ENCODE results near the gene GPN3. TPM values are rescaled to one million over a fixed set of nuclear protein-coding genes. Genes with fewer than 3 reads are reported as not detected.

Gene GPN3
- total and polyA plus RNA-seq, 10 of the 15 experiments (the other 5 are each of a cell fraction or from before 2014, with no cell fraction given): 27.1 to 117 (median 53.5) TPM

GRCh38 chr12:110403146-110403975 is 64.7 kb downstream of the GPN3 start, which contains the start of gene ANAPC7 (continued):
- TF ChIP-seq, protein P1, sequence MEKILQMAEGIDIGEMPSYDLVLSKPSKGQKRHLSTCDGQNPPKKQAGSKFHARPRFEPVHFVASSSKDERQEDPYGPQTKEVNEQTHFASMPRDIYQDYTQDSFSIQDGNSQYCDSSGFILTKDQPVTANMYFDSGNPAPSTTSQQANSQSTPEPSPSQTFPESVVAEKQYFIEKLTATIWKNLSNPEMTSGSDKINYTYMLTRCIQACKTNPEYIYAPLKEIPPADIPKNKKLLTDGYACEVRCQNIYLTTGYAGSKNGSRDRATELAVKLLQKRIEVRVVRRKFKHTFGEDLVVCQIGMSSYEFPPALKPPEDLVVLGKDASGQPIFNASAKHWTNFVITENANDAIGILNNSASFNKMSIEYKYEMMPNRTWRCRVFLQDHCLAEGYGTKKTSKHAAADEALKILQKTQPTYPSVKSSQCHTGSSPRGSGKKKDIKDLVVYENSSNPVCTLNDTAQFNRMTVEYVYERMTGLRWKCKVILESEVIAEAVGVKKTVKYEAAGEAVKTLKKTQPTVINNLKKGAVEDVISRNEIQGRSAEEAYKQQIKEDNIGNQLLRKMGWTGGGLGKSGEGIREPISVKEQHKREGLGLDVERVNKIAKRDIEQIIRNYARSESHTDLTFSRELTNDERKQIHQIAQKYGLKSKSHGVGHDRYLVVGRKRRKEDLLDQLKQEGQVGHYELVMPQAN (conservative IDR thresholded peaks at IDR 0.05): peak; percentile 97
- TF ChIP-seq ASH2L (IDR thresholded peaks at IDR 0.05; ENCODE audit: borderline replicate concordance, low read depth): peak; percentile 85; the same call in 1 of the 2 replicates
- TF ChIP-seq, protein P2, sequence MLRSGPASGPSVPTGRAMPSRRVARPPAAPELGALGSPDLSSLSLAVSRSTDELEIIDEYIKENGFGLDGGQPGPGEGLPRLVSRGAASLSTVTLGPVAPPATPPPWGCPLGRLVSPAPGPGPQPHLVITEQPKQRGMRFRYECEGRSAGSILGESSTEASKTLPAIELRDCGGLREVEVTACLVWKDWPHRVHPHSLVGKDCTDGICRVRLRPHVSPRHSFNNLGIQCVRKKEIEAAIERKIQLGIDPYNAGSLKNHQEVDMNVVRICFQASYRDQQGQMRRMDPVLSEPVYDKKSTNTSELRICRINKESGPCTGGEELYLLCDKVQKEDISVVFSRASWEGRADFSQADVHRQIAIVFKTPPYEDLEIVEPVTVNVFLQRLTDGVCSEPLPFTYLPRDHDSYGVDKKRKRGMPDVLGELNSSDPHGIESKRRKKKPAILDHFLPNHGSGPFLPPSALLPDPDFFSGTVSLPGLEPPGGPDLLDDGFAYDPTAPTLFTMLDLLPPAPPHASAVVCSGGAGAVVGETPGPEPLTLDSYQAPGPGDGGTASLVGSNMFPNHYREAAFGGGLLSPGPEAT (IDR thresholded peaks at IDR 0.05; ENCODE audit: low read depth): peak; percentile 80
- peak; percentile 54; the same call in 1 of the 2 replicates for TF ChIP-seq GATAD2B (conservative IDR thresholded peaks at IDR 0.05; ENCODE audit: low read depth)
- 0 out of 2 replicates have a peak, but pooled peaks have one; percentile 42 for TF ChIP-seq SIN3A (IDR thresholded peaks at IDR 0.05; ENCODE audit: low read depth, low read length)
- TF ChIP-seq ZZZ3 (IDR thresholded peaks at IDR 0.05; ENCODE audit: control insufficient read depth, insufficient read length, low read depth): no peak
- TF ChIP-seq SMAD5 (IDR thresholded peaks at IDR 0.05; ENCODE audit: low read depth): 0 out of 2 replicates have a peak, but pooled peaks have one; percentile 39

Small RNA genes lying within 50 kb of the gene (small RNA-seq; reads per million reads assigned to genes)
- gene RF00278: not detected

Other genes with a start within 250 kb of the GPN3 start
Only the 7 nearest of the 9 such genes appear.
- 55.0 and 69.0 TPM in 2 replicates for gene ANAPC7, start 64.5 kb downstream of the GPN3 start, total RNA-seq (2014; rRNA removed)
- gene ANAPC7, start 64.5 kb downstream of the GPN3 start, total RNA-seq (2014; rRNA removed; fragmentation: Illumina TruSeq; extraction: Trizol): 58.6 and 62.7 TPM in 2 replicates
- gene ANAPC7, start 64.5 kb downstream of the GPN3 start, total RNA-seq (2021): 55.2 and 57.2 TPM in 2 replicates
- gene ANAPC7, start 64.5 kb downstream of the GPN3 start, polyA plus RNA-seq (2011; rRNA removed): 59.9 and 69.6 TPM in 2 replicates
- 57.3 and 79.8 TPM in 2 replicates for gene ANAPC7, start 64.5 kb downstream of the GPN3 start, polyA plus RNA-seq (2014; fragmentation: Illumina TruSeq; extraction: Trizol)
- gene ANAPC7, start 64.5 kb downstream of the GPN3 start, polyA plus RNA-seq (2014; fragmentation: Nextera tagmentation; extraction: Ambion mirVana): 10 to 100 TPM; 24.5 to 30.1 TPM
- 71.0 and 73.7 TPM in 2 replicates for gene ANAPC7, start 64.5 kb downstream of the GPN3 start, polyA plus RNA-seq (2014; rRNA removed)
- 10 to 100 TPM; 69.7 to 77.9 TPM for gene ANAPC7, start 64.5 kb downstream of the GPN3 start, polyA plus RNA-seq (2016; fragmentation: Nextera tagmentation; extraction: Ambion mirVana)
- gene ARPC3, start 17.9 kb downstream of the GPN3 start, total RNA-seq (2014; rRNA removed): 266 and 304 TPM in 2 replicates
- gene ARPC3, start 17.9 kb downstream of the GPN3 start, total RNA-seq (2014; rRNA removed; fragmentation: Illumina TruSeq; extraction: Trizol): 629 and 646 TPM in 2 replicates
- gene ARPC3, start 17.9 kb downstream of the GPN3 start, total RNA-seq (2021): 283 and 287 TPM in 2 replicates
- 81.6 and 122 TPM in 2 replicates for gene ARPC3, start 17.9 kb downstream of the GPN3 start, polyA plus RNA-seq (2011; rRNA removed)
- 516 and 683 TPM in 2 replicates for gene ARPC3, start 17.9 kb downstream of the GPN3 start, polyA plus RNA-seq (2014; fragmentation: Illumina TruSeq; extraction: Trizol)
- gene ARPC3, start 17.9 kb downstream of the GPN3 start, polyA plus RNA-seq (2014; fragmentation: Nextera tagmentation; extraction: Ambion mirVana): 100 to 1,000 TPM; 635 to 890 TPM
- gene ARPC3, start 17.9 kb downstream of the GPN3 start, polyA plus RNA-seq (2014; rRNA removed): 165 and 171 TPM in 2 replicates
- gene ARPC3, start 17.9 kb downstream of the GPN3 start, polyA plus RNA-seq (2016; fragmentation: Nextera tagmentation; extraction: Ambion mirVana): 100 to 1,000 TPM; 612 to 643 TPM
- 31.2 and 35.8 TPM in 2 replicates for gene FAM216A, start 588 bp upstream of the GPN3 start, total RNA-seq (2014; rRNA removed)
- gene FAM216A, start 588 bp upstream of the GPN3 start, total RNA-seq (2014; rRNA removed; fragmentation: Illumina TruSeq; extraction: Trizol): 31.3 and 34.6 TPM in 2 replicates
- 17.5 and 23.7 TPM in 2 replicates for gene FAM216A, start 588 bp upstream of the GPN3 start, total RNA-seq (2021)
- gene FAM216A, start 588 bp upstream of the GPN3 start, polyA plus RNA-seq (2011; rRNA removed): 44.3 and 72.6 TPM in 2 replicates
- gene FAM216A, start 588 bp upstream of the GPN3 start, polyA plus RNA-seq (2014; fragmentation: Illumina TruSeq; extraction: Trizol): 34.0 and 40.0 TPM in 2 replicates
- 10 to 100 TPM; 15.0 to 36.0 TPM for gene FAM216A, start 588 bp upstream of the GPN3 start, polyA plus RNA-seq (2014; fragmentation: Nextera tagmentation; extraction: Ambion mirVana)
- gene FAM216A, start 588 bp upstream of the GPN3 start, polyA plus RNA-seq (2014; rRNA removed): 35.2 and 41.3 TPM in 2 replicates
- gene FAM216A, start 588 bp upstream of the GPN3 start, polyA plus RNA-seq (2016; fragmentation: Nextera tagmentation; extraction: Ambion mirVana): 10 to 100 TPM; 47.5 to 48.3 TPM
- 65.3 and 82.1 TPM in 2 replicates for gene VPS29, start 33.9 kb upstream of the GPN3 start, total RNA-seq (2014; rRNA removed)
- 105 and 109 TPM in 2 replicates for gene VPS29, start 33.9 kb upstream of the GPN3 start, total RNA-seq (2014; rRNA removed; fragmentation: Illumina TruSeq; extraction: Trizol)
- gene VPS29, start 33.9 kb upstream of the GPN3 start, total RNA-seq (2021): 78.8 and 79.4 TPM in 2 replicates
- 203 and 283 TPM in 2 replicates for gene VPS29, start 33.9 kb upstream of the GPN3 start, polyA plus RNA-seq (2011; rRNA removed)
- gene VPS29, start 33.9 kb upstream of the GPN3 start, polyA plus RNA-seq (2014; fragmentation: Illumina TruSeq; extraction: Trizol): 178 and 317 TPM in 2 replicates
- 100 to 1,000 TPM; 290 to 405 TPM for gene VPS29, start 33.9 kb upstream of the GPN3 start, polyA plus RNA-seq (2014; fragmentation: Nextera tagmentation; extraction: Ambion mirVana)
- gene VPS29, start 33.9 kb upstream of the GPN3 start, polyA plus RNA-seq (2014; rRNA removed): 153 and 210 TPM in 2 replicates
- 100 to 1,000 TPM; 251 to 261 TPM for gene VPS29, start 33.9 kb upstream of the GPN3 start, polyA plus RNA-seq (2016; fragmentation: Nextera tagmentation; extraction: Ambion mirVana)
- 0.87 and 1.1 TPM in 2 replicates for gene RAD9B, start 34.1 kb upstream of the GPN3 start, total RNA-seq (2014; rRNA removed)
- gene RAD9B, start 34.1 kb upstream of the GPN3 start, total RNA-seq (2014; rRNA removed; fragmentation: Illumina TruSeq; extraction: Trizol): 1.1 TPM in 2 replicates
- gene RAD9B, start 34.1 kb upstream of the GPN3 start, total RNA-seq (2021): 0.88 and 2.0 TPM in 2 replicates
- 1.7 and 4.0 TPM in 2 replicates for gene RAD9B, start 34.1 kb upstream of the GPN3 start, polyA plus RNA-seq (2011; rRNA removed)
- gene RAD9B, start 34.1 kb upstream of the GPN3 start, polyA plus RNA-seq (2014; fragmentation: Illumina TruSeq; extraction: Trizol): 1.4 and 1.9 TPM in 2 replicates
- 1 to 10 TPM; 1.2 to 2.0 TPM for gene RAD9B, start 34.1 kb upstream of the GPN3 start, polyA plus RNA-seq (2014; fragmentation: Nextera tagmentation; extraction: Ambion mirVana)
- gene RAD9B, start 34.1 kb upstream of the GPN3 start, polyA plus RNA-seq (2014; rRNA removed): 1.4 and 1.7 TPM in 2 replicates
- gene RAD9B, start 34.1 kb upstream of the GPN3 start, polyA plus RNA-seq (2016; fragmentation: Nextera tagmentation; extraction: Ambion mirVana): 1 to 10 TPM in 1 of 2 experiments, under 1 TPM in 1; 0.54 to 1.3 TPM
- gene PPTC7, start 115.1 kb upstream of the GPN3 start, total RNA-seq (2014; rRNA removed): 8.3 and 9.1 TPM in 2 replicates
- gene PPTC7, start 115.1 kb upstream of the GPN3 start, total RNA-seq (2014; rRNA removed; fragmentation: Illumina TruSeq; extraction: Trizol): 13.4 and 13.9 TPM in 2 replicates
- 31.0 and 31.4 TPM in 2 replicates for gene PPTC7, start 115.1 kb upstream of the GPN3 start, total RNA-seq (2021)
- gene PPTC7, start 115.1 kb upstream of the GPN3 start, polyA plus RNA-seq (2011; rRNA removed): 69.6 and 89.2 TPM in 2 replicates
- 29.8 and 37.9 TPM in 2 replicates for gene PPTC7, start 115.1 kb upstream of the GPN3 start, polyA plus RNA-seq (2014; fragmentation: Illumina TruSeq; extraction: Trizol)
- 1 to 10 TPM; 5.0 to 8.9 TPM for gene PPTC7, start 115.1 kb upstream of the GPN3 start, polyA plus RNA-seq (2014; fragmentation: Nextera tagmentation; extraction: Ambion mirVana)
- 24.8 and 25.9 TPM in 2 replicates for gene PPTC7, start 115.1 kb upstream of the GPN3 start, polyA plus RNA-seq (2014; rRNA removed)
- gene PPTC7, start 115.1 kb upstream of the GPN3 start, polyA plus RNA-seq (2016; fragmentation: Nextera tagmentation; extraction: Ambion mirVana): 10 to 100 TPM in 1 of 2 experiments, 1 to 10 TPM in 1; 4.0 to 11.3 TPM
- gene TCTN1, start 145.9 kb upstream of the GPN3 start, total RNA-seq (2014; rRNA removed): 15.3 and 15.6 TPM in 2 replicates
- 15.3 and 16.6 TPM in 2 replicates for gene TCTN1, start 145.9 kb upstream of the GPN3 start, total RNA-seq (2014; rRNA removed; fragmentation: Illumina TruSeq; extraction: Trizol)
- gene TCTN1, start 145.9 kb upstream of the GPN3 start, total RNA-seq (2021): 11.5 and 13.8 TPM in 2 replicates
- gene TCTN1, start 145.9 kb upstream of the GPN3 start, polyA plus RNA-seq (2011; rRNA removed): 16.7 and 18.6 TPM in 2 replicates
- gene TCTN1, start 145.9 kb upstream of the GPN3 start, polyA plus RNA-seq (2014; fragmentation: Illumina TruSeq; extraction: Trizol): 12.9 and 21.2 TPM in 2 replicates
- gene TCTN1, start 145.9 kb upstream of the GPN3 start, polyA plus RNA-seq (2014; fragmentation: Nextera tagmentation; extraction: Ambion mirVana): 10 to 100 TPM in 1 of 2 experiments, 1 to 10 TPM in 1; 8.8 to 10.2 TPM
- 15.4 and 20.3 TPM in 2 replicates for gene TCTN1, start 145.9 kb upstream of the GPN3 start, polyA plus RNA-seq (2014; rRNA removed)
- 10 to 100 TPM; 16.7 to 23.5 TPM for gene TCTN1, start 145.9 kb upstream of the GPN3 start, polyA plus RNA-seq (2016; fragmentation: Nextera tagmentation; extraction: Ambion mirVana)